Testis (tissue), 3 donors: ENCODE data around the gene GPC6. TPM values are rescaled to one million over a fixed set of nuclear protein-coding genes. Genes with fewer than 3 reads are reported as not detected.

Experiments used
- DNase-seq: peaks from one replicate; pipeline ENCODE4 v3.0.0-alpha.2; 2019
- H3K27ac ChIP-seq, 2 donors: fragments of 200-600 bp; sonication (generic); one replicate each; pipeline ENCODE4 v1.5.1; 2019
- H3K27me3 ChIP-seq: fragments of 200-600 bp; sonication (generic); one replicate; pipeline ENCODE4 v1.5.1; 2019
- H3K36me3 ChIP-seq: fragments of 200-600 bp; sonication (generic); one replicate; pipeline ENCODE4 v1.5.1; 2017; ENCODE audit warnings: low read depth; ENCODE audit errors: missing control alignments
- H3K4me1 ChIP-seq: fragments of 200-600 bp; sonication (generic); one replicate; pipeline ENCODE4 v1.5.1; 2019
- H3K4me3 ChIP-seq, 2 donors: fragments of 200-600 bp; sonication (generic); one replicate each; pipeline ENCODE4 v1.5.1; 2017 to 2019
- H3K9me3 ChIP-seq: fragments of 200-600 bp; sonication (generic); one replicate; pipeline ENCODE4 v1.5.1; 2017
- POLR2A ChIP-seq: fragments of 450-650 bp; IDR thresholded peaks from one replicate; pipeline ENCODE4 v1.6.1; 2017; ENCODE audit warnings: antibody characterized with exemption, mild to moderate bottlenecking, moderate library complexity
- WGBS, 2 donors: methylation state at CpG; one replicate each; pipeline ENCODE4 v1.1.5; 2018; 5-methylcytosine and 5-hydroxymethylcytosine counted together
- intact Hi-C: fragments of 100-400 bp; cut with DNase I; formaldehyde crosslinking; loops from one replicate; pipeline ENCODE4 v1.15.1; 2023; ENCODE audit warnings: low total_unique reads
- polyA plus RNA-seq: library from polyadenylated mRNA; stranded (reverse); fragments of 350-450 nt; fragmentation: Illumina TruSeq; extraction: RNeasy Lipid Tissue Mini Kit (QIAGEN cat#74804); gene quantifications from one replicate; pipeline ENCODE4 v1.2.3, GENCODE V29; 2014; ENCODE audit warnings: low read depth, low replicate concordance; ENCODE audit not compliant: insufficient read depth
- total RNA-seq, 2 donors: library from RNA; depleted of rRNA; stranded (reverse); fragments of >200 nt; gene quantifications; one replicate each; pipeline ENCODE4 v1.2.3, GENCODE V29; 2016
- TF ChIP-seq, protein P1 (sequence below), 3 experiments: fragments of 450-650 bp in 2 of 3; fragments of 200-600 bp in 1 of 3; sonication (generic) in 1 of 3; IDR thresholded peaks; one replicate each; pipeline ENCODE4 v1.5.1; 2016 to 2019; ENCODE audit warnings: antibody characterized with exemption in 3 of 3, mild to moderate bottlenecking in 2 of 3, moderate library complexity in 1 of 3

GPC6 gene
- total and polyA plus RNA-seq, 3 donors from 2014 or later: 2.2 to 6.9 (median 4.3) TPM

DNA sequence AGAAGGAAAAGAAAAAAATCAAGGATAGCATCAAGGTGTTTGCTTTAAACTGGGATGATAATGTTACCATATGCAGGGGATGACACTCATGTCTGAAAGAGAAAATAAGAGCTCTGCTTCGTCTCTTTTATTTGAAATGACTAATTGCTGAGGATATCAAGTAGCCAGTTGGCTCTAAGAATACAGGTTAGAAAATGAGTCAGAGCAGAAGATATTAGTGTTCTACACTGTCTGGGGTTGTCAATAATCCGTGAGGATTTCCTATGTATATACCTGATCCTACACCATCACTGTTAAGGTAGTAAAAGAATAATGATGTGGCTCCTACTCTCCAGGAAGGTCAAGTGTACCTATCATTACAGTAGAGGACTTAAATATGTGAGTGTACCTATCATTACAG lies 562.5 kb downstream of the GPC6 start:
- DNase-seq: no peak
- Histone ChIP-seq H3K4me3 (no peak overlapping the region), H3K9me3 (no peaks in the 10 kb centered on the region), H3K36me3 (no peaks in the 10 kb centered on the region), H3K27ac (no peak overlapping the region), H3K4me1 (no peaks in the 10 kb centered on the region), H3K27me3 (no peaks in the 10 kb centered on the region)
- 90 to 93% methylated on average over 2 of the region's 2 CpGs for WGBS, 2 donors
- intact Hi-C loops: no loop called here
- TF ChIP-seq, protein P1, sequence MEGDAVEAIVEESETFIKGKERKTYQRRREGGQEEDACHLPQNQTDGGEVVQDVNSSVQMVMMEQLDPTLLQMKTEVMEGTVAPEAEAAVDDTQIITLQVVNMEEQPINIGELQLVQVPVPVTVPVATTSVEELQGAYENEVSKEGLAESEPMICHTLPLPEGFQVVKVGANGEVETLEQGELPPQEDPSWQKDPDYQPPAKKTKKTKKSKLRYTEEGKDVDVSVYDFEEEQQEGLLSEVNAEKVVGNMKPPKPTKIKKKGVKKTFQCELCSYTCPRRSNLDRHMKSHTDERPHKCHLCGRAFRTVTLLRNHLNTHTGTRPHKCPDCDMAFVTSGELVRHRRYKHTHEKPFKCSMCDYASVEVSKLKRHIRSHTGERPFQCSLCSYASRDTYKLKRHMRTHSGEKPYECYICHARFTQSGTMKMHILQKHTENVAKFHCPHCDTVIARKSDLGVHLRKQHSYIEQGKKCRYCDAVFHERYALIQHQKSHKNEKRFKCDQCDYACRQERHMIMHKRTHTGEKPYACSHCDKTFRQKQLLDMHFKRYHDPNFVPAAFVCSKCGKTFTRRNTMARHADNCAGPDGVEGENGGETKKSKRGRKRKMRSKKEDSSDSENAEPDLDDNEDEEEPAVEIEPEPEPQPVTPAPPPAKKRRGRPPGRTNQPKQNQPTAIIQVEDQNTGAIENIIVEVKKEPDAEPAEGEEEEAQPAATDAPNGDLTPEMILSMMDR (IDR thresholded peaks at IDR 0.05): no peak
- TF ChIP-seq POLR2A: no peak

DNA sequence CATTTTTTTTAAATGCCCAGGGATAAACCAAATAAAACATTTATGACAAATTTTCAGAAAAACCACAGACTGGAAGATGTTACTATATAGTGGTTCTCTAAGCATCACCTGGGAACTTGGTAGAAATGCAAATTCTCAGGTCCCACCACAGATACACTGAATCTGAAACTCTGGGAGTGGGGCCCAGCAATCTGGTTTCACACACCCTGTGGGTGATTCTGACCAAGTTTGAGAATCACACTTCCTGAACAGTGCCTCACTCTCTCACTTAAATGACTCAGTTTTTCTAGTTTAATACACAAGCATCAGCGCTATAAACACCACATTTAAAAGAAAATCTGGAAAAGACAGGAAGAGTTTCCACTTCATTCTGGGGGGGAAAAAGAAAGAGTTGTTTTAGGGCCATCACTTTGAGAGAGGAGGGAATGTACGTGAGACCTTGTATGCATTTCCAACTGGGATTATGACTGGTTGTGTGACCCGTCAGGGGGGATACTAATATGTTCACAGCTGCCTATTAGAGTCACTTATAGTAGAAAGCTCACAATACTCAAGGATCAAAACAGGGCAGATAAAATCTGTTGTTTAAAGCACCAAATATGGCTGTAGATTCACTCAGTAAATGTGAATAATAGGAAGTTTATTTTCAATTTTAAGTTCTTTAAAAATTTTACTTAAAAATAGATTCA lies 567.7 kb downstream of the GPC6 start:
- H3K27ac ChIP-seq: no peak overlapping the region
- no peaks in the 10 kb centered on the region for H3K4me1 ChIP-seq
- WGBS, 2 donors: 61 to 68% methylated on average over 3 of the region's 3 CpGs
- H3K9me3 ChIP-seq: no peaks in the 10 kb centered on the region
- no peaks in the 10 kb centered on the region for H3K27me3 ChIP-seq
- H3K4me3 ChIP-seq: no peak overlapping the region
- H3K36me3 ChIP-seq: no peaks in the 10 kb centered on the region
- DNase-seq: no peak
- intact Hi-C loops: no loop called here
- TF ChIP-seq, protein P1 (IDR thresholded peaks at IDR 0.05): no peak
- no peak for TF ChIP-seq POLR2A

DNA sequence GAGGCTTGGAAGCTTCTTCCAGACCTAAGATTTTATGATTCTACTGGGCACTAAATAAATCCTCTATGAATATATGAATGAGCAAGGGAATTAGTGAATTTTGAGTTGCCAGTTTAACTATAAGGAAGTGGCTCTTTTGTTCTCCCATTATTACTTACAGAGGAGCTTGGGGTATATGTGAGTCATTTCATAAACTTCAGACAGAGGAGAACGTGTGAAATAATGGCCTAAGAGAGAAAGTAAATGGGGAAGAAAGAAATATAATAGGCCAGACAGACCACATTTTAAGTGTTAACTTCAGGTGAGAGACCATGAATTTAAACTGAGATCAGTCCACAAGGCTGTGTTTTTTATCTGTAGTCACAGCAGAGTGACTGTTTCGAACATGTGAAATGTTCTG lies 570.9 kb downstream of the GPC6 start:
- no peaks in the 10 kb centered on the region for H3K27me3 ChIP-seq
- H3K4me1 ChIP-seq: no peaks in the 10 kb centered on the region
- intact Hi-C loops: no loop called here
- H3K27ac ChIP-seq: no peak overlapping the region
- TF ChIP-seq, protein P1 (IDR thresholded peaks at IDR 0.05): no peak
- TF ChIP-seq POLR2A: no peak
- no peak overlapping the region for H3K4me3 ChIP-seq
- WGBS, 2 donors: 73% methylated on average over 2 of the region's 2 CpGs
- no peaks in the 10 kb centered on the region for H3K9me3 ChIP-seq
- no peaks in the 10 kb centered on the region for H3K36me3 ChIP-seq
- no peak for DNase-seq

DNA sequence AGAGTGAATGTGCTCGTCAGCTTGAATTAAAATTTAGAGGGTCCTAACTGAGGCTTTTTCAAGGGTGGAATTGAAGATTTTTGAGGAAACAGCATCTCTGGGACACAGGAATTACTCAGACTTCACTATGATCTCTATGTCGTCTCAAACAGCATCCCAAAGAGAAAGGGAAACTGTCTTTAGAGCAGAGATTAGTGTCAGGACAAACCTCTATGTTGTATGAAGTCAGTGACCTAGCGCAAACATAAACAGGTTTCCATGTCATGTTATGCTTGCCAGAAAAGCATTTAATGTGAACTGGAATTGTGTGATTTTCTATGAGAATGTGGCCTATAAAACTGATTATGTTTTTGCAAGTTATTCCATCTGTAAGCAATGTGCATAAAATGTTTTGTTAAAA lies 573.7 kb downstream of the GPC6 start:
- no peak for TF ChIP-seq POLR2A
- TF ChIP-seq, protein P1 (IDR thresholded peaks at IDR 0.05): no peak
- no peaks in the 10 kb centered on the region for H3K36me3 ChIP-seq
- no peaks in the 10 kb centered on the region for H3K4me1 ChIP-seq
- whole genome bisulfite sequencing, 2 donors: 87 to 94% methylated on average over 3 of the region's 3 CpGs
- no peaks in the 10 kb centered on the region for H3K27me3 ChIP-seq
- H3K27ac ChIP-seq: no peak overlapping the region
- no peak overlapping the region for H3K4me3 ChIP-seq
- no peaks in the 10 kb centered on the region for H3K9me3 ChIP-seq
- DNase-seq: no peak
- intact Hi-C loops: no loop called here

DNA sequence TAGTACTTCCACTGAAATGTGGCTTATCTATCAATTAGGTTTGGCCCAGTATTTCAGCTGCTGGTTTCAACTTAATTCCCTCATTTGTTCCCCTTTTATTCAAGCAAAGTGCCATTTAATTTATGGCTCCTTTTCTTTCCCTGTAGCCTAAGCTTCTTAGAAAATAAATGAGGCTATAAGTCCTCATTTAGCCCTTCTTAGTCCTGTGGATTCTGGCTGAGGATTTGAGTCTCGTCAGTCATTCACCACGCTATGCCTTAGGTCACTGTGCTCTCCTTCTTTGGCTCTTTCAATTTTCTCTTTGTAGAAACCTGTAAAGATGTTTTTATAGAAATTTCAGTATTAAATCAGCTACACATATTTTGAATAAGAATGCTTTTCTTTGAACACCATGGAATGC lies 579.1 kb downstream of the GPC6 start:
- intact Hi-C loops: no loop called here
- no peaks in the 10 kb centered on the region for H3K9me3 ChIP-seq
- 86 to 93% methylated on average over 1 to 2 of the region's 2 CpGs for WGBS, 2 donors
- DNase-seq: no peak
- H3K27me3 ChIP-seq: no peaks in the 10 kb centered on the region
- H3K36me3 ChIP-seq: no peaks in the 10 kb centered on the region
- H3K4me1 ChIP-seq: no peaks in the 10 kb centered on the region
- no peak overlapping the region for H3K27ac ChIP-seq
- TF ChIP-seq, protein P1 (IDR thresholded peaks at IDR 0.05): no peak
- TF ChIP-seq POLR2A: no peak
- H3K4me3 ChIP-seq: no peak overlapping the region
